Forelimb muscle (tissue), 1 donor: Measurements from ENCODE around the gene ALDH1L1. TPM values are rescaled to one million over a fixed set of nuclear protein-coding genes. Genes with fewer than 3 reads are reported as not detected.
"Not testable (repeated sequence)": the region's sequence is repeated elsewhere in the genome, so short reads cannot be mapped to it uniquely, and the experiment has no call there.

Experiments used
- DNase-seq: peaks from one replicate; pipeline ENCODE4 v3.0.0-alpha.2; 2013; ENCODE audit warnings: low read depth
- polyA plus RNA-seq: library from polyadenylated mRNA; unstranded; fragments of 120-200 nt; gene quantifications from one replicate; pipeline ENCODE4 v1.2.1, GENCODE V29; 2013; ENCODE audit not compliant: insufficient read length

The ALDH1L1 gene
- polyA plus RNA-seq, 1 donor, result 0.22 TPM

DNA sequence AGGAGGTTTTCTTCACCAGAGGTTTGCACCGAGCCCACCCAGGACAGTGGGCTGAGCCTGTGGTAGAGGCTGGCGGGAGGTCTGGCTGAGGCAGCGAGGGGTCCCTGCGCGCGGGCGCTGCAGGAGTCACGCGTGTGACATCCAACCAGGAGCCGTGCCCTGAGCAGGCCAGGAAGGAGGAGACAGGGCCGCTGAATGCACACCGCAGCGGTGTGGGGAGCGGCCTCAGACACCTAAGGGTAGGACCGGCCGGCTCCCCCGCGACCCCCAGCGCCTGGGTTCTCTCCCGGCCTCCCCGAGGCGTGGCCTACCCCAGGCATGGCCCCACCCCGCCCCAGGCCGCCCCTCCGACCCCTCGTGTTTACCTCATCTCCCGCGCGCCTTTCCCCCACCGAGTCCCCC lies 96.9 kb downstream of the ALDH1L1 start:
- DNase-seq, result no peak

DNA sequence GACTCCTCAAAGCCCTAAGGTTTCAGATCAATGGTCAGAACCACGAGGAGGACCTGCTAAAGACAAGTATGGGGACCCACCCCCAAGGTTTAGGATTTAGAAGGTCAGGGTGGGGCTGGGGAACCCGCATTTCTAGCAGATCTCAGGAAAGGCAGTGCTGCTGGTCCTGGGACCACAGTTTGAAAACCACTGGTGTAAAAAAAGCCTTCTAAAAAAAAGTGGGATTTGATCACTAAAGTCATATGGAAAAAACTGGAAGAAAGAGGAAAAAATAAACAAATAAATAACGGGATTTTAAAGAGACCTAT lies 97.3 kb downstream of the ALDH1L1 start:
- DNase-seq, result no peak

DNA sequence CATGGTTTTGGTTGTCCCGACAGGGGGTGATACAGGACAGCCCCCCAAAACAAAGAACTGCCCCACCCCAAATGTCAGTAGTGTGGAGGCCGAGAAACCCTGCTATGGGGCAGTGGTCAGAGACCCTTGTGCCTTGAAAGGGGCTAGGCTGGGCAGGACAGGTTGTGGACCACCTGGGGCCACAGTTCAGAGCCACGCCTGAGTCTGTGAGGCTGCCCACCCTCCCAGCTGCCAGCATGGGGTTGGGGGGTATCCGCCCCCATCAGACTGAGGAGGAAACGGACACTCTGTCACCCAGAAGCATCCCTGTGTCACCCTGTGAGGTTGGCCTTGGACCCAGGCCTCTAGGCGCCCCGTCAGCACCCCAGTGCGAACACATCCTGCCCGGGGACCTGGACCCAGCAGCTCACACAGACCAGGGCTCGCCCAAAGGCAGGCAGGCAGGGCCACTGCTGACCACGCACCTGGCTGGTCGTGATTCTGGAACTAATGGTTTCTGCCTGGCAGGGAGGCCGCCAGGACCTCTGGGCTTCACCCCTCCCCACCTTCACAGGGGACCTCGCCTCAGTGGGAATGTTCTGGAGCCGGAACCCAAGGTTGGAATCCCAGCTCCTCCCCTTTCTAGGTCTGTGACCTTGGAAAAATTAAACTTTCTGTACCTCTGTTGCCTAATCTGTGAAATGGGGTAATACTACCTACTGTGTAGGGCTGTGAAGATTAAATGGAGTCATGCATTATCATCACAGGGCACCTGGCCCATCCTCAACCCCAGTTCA lies 97.8 kb downstream of the ALDH1L1 start:
- no peak for DNase-seq

DNA sequence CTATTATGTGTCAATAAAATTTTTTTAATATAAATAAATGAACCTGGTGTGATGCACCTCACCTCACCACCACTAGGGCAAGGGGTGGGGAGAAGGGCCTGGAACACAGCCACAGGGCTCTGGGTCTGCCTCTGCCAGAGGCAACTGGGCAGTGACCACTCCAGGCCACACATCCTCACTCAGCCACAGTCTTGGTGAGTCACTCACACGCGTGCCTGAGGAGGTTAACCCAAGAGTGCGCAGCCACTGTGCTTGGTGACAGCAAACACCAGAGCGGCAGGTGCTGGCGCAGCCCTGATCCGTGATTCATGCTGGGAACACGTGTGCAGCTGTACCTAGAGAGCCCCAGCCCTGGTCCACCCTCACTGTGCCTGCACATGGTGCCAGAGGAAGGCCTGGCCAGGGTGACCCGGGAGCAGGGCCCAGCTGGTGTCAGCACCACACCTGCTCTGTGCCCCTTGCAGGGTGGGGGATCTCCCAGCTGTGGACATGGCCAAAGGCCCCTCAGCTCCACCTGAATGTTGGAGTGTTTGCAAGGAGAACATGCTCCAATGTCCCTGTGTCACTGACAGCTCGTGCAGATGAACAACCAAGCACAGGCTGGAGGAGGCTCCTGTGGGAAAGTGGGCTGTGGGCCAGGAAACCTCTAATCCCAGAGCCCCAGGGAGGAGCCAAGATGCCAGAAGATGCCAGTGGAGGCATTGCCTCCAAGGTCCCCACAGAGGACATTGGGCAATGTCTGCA lies 98.6 kb downstream of the ALDH1L1 start:
- DNase-seq, result no peak

DNA sequence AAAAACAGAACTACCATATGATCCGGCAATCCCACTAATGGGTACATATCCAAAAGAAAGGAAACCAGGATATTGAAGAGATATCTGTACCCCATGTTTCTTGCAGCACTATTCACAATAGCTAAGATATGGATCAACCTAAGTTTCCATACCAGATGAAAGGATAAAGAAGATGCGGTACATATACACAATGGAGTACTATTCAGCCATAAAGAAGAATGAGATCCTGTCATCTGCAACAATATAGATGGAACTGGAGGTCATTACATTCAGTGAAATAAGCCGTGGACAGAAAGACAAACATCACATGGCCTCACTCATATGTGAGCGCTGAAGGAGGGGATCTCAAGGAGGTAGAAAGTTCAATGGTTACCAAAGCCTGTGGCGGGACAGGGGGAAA lies 99.4 kb downstream of the ALDH1L1 start:
- no peak for DNase-seq

DNA sequence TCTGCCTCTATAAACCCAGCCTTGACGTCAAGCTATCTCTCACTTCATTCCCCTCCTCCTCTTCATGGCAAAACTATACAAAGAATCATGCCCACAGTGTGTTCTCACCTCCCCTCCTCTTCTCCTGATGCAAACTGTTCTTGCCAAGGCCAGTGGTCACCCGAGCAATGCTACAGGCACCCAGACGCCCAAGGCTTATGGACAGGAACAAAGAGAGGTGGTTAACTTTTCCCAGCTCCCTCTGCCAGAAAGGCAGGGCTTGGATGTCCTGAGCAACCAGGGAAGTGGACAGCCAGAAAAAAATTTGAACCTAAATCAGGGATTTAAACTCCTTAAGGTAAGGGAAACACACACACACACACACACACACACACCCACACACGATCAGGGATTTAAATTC lies 101.5 kb downstream of the ALDH1L1 start:
- no peak for DNase-seq

DNA sequence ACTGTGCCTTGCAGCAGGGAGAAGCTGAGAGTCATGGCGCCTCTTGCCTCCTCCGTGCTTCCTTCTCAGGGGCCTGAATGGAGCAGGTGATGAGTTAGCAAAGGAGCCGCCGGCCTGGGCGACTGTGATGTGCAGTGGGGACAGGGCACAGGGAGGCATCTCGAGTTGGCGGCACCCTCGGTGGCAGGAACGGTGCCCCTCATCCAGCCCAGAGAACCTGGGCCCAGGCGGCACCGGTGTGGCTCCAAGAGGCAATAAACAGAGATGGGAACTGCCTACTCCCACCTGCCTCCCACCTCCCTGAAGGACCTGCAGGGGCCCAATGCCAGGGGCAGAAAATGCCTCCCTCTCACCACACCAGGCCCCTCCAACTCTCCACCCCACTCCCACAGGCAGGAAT lies 102.6 kb downstream of the ALDH1L1 start:
- no peak for DNase-seq

DNA sequence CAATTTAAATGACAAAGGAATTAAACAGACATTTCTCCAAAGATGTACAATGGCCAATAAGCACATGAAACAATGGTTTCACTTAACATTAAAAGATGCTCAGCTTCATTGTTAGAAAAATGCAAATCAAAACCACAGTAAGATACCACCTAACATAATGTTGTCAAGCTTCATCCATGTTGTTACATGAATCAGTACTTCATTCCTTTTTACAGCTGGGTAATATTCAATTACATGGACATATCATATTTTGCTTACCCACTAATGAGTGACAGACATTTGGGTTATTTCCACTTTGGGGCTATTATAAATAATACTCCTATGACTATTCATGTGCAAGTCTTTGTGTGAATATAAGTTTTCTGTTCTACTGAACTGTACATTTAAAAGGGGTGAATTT lies 104.2 kb downstream of the ALDH1L1 start:
- DNase-seq, result no peak

DNA sequence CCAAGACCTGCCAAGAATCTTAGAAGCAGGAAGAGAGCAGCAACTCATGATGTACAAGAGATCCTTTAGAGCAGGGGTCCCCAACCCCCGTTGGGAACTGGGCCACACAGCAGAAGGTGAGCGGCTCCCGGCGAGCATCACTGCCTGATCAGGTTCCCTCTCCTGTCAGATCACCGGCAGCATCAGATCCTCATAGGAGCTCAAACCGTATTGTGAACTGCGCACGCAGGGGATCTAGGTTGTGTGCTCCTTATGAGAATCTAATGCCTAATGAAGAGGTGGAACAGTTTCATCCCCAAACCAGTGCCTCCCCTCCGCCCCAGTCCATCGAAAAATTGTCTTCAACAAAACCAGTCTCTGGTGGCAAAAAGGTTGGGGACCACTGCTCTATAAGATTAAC lies 110.2 kb downstream of the ALDH1L1 start:
- no peak for DNase-seq

DNA sequence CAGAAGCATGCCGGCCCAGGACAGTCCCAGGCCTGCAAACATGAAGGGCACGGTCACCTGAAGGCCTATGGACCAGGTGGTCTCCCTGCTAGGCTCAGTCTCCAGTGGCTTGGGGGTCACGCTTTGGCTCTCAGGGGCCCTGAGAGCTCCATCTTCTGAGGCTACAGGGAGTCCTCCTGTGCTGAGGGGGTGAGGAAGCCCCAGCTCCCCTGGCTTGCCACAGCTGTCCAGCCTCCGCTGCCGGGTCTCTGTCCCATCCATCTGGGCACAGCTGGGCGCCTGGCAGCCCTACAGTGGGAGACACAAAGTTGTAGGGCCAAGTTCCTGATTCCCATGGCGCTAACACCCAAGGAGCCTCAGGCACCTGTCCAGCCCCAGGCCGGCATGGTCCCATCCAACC lies 112.4 kb downstream of the ALDH1L1 start:
- no peak for DNase-seq

DNA sequence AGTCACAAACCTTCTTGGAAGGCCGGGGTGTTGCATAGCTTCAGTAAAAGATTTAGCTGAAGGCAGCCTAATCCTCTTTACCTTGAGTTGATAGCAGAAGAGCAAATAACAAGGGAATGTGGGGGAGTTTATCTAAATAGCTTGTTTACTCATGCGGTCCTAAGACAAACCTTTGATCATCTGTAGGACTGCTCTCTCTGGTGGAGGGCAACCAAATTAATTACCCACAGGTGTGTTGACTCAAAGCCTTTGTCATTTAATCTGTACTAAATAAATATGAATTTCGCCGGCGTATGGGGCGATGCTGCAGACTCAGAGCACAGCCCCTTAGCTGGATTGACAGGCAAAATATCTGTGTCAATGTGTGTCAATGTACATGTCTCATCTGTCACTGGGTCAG lies 113.7 kb downstream of the ALDH1L1 start:
- not testable (repeated sequence) for DNase-seq

DNA sequence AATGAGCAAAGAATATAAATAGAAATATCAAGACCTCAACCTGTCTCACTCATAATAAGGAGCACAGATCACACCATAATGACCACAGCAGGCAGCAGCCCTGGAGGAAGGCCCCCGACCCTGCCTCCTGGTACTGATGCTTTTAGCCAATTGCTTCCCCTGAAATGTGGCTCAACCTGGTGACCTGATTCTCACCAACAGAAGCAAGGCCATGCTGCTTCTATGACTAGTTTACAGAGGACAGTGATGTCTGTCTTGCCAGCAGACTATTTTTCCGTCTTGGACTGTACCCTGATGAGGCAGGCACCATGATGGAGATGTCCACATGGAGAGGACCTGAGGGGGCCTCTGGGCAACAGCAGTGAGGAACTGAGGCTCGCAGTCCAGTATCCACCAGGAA lies 114.5 kb downstream of the ALDH1L1 start:
- DNase-seq, result no peak

DNA sequence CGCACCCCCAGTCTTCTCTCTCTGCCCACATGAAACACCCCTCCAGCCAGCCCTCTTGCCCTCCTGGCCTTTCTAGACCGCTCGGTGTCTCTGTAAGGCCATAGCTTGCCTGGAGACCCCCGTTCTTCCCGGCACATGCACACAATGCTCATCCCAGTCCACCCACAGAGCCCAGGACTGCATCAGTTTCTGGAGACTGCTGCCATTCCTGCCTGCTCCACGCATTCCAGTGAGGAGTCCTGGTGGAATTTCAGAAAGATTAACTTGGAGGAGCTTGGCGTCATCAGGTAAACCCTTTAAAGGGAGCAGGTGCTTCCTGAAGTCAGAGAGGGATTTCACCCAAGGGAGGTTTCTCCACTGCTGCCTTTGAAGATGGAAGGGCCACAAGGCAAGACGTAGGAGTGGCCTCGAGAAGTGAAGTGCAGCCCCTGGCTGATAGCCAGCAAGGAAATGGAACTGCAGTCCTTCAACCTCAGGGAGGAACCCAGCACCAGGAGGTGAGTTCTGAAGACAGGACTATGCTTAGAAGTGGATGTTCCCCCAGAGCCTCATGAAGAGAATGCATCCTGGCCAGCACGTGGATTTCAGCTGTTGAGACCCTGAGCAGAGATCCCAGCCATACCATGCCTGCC lies 115.6 kb downstream of the ALDH1L1 start:
- DNase-seq, result no peak

DNA sequence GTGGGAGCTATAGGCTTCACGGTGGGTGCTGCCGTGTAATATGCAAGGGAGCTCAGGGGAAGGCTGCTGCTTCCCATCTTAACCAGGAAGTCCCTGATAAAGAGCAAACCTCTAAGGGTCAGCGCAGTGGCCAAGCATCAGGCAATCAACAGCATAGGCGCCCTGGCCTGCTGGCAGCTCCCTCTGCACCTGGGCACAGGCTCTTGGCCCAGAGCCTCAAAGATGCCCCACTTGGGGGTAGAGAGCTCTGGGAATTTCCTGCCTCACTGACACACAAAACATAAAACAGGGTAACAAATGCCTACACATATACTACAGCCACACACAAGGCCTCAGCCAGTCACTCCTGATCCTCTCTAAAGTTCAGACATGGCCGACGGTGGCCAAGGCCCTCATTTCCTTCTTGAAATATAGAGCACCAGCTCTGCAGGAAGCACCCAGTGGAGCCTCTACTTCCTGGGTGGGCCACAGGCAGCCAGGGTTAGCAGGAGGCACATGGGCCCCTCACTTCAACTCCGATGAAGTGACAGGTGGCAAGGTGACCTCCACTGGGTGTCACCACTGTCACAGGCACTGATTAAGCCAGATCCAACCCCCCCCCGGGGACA lies 116.9 kb downstream of the ALDH1L1 start:
- DNase-seq, result no peak

DNA sequence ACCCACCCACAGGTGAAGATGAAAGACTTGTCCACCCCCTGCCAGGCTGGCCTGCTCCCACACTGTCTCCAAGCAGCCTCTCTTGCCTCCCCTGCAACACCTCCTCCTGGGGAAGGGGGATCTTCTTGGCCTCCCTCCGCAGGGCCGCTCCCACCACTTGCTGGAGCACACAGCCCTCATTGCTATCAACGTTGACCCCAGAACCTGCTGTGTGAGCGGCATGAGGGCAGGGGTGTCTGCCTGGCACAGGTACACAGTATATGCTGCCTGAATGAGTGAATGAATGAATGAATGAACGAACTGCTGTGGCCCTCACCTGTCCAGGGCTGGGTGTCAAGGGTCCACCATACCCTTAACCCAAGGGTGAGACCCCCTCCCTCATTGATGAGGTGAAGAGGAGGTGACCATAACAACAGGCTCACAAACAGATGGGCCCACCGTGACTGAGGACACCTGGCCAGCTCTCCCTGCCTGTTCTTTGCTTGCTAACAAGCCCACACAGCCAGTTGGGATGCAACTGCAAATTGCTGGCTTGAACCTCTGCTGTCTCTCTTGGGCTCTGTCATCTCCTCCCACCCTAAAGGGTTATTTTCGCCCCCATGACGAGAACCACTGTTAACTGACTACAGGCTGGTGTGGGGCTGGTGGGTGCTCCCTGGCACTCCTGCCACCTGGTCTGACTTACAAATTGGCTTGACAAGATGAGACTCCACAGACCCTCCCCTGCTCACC lies 118.9 kb downstream of the ALDH1L1 start:
- DNase-seq, result no peak

DNA sequence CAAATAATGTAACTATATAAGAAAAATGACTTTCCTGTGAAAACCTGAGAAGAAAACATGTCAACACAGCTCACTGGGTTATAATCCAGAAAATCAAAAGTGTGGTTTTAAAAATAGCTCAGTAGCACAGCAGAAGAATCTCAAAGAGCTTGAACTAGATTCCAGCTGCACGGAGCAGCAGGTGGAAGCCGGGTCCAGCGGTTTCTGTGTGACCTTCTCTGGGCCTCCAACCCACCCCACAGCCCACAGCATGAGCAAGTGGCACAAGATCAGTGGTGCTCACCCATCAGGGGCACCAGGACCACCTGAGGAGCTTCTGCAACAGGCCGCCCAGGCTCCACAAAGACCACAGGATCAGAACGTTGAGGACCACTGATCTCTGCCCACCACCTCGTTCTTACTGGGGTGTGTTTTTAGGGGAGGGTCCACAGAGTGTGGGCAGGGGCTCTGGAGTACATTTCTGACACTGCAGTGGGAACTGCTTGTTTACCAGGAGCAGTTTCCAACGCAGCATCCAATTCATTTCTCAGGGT lies 119.7 kb downstream of the ALDH1L1 start:
- no peak for DNase-seq

DNA sequence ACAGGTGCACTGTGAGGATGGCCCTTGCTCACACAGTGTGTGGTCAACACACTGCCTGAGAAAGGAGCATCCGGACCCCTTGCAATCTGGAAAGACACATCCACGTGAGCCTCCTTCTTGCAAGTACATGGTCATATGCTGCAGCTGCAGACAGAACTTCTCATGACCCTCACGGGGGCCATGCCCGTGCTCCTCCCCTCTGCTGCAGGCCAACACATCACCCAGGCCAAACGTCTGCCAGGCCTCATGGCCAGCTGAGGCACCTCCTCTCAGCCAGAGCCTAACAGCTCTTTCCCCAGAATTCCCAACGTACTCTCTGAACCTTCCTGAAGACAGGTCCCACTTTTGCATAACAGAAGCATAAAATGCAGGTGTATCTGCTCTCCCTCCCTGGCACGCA lies 121.7 kb downstream of the ALDH1L1 start:
- no peak for DNase-seq

DNA sequence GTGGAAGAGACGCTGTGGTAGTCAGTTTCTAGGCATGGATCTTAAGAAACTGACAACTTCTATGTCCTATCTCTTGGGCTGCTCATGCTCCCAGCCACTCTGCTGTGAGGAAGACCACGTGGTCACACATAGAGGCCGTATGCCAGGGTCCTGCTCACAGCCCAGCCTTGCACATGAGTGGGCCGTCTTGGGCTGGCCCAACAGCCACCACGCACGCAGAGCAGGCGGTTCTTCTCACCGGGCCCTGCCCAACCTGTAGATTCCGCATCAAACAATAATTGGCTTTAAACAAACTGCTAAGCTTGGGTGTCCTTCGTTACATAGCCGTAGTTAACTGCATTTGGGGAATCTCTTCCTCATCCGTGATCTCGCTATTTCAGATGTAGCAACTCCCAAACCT lies 122.5 kb downstream of the ALDH1L1 start:
- no peak for DNase-seq

DNA sequence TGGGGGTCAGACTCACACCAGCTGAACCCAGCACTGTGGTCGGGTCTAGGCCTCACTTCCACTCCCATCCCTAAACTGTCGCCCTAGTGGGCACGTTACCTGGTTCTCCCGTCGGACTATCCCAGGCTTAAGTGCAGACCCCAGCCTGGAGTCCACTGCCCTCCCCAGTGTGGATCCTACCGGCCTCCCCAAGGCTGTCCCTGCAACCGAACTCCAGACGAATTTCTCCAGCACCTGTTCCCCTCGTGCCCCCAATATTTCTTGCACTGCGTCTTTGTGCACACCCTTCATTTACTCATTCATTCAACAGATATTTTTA lies 122.9 kb downstream of the ALDH1L1 start:
- DNase-seq, result no peak

DNA sequence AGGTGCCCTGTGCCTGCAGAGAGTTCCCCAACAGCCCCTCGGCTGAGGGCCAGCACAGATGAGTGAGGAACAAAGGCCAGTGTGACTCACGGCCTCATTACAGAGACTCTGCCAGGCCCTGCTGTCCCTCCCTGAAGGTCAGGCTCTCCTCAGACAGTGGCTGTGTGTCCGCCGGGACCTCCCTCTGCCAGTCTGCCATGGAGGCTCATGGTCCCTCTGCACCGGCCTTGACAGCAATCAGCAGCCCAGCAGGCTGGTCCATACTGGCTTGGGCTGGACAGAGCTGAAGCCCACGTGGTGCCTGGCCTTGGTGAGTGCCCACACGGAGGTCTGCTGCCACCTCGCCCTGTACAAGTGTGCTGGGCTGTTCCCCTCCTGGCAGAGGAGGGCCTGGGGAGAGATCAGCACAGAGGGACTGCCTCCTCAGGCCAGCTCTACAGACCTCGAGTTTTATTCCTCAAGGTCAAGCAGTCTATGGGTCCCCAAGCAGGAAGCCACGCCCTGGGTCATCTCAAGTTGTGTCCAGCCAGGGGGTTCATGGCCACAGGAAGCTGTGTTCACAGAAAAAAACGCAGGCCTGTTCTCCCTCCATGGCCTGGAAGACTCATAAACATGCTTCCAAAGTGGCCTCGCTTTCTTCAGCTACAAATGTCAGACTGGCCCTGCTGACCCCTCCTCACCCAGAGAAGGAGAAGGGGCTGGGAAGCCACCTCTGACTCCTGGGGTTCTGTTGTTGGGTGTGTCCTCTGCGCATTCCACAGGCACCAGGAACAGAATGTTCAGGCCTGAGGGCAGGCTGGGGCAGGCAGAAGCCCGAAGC lies 123.5 kb downstream of the ALDH1L1 start:
- no peak for DNase-seq

DNA sequence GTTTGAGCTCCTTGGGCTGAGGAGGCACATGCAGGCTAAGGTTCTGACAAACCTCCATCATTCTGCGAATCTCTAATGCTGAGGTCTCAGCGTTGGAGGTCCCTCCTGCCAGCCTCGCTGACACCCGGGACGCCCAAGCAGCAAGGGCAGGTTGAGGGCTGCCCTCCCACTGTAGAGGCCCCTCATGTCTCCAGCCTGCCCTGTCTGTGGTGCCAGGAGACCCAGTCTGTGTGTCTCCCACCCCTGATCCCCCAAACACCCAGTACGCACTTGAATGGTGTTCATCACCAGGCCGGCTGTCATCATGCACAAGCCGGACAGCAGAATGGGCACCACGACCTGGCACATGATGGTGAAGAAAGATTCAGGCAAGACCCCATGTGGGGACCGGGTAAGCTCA lies 124.3 kb downstream of the ALDH1L1 start:
- no peak for DNase-seq
